ENCODE measurements around the gene TEDDM1. TPM values are rescaled to one million over a fixed set of nuclear protein-coding genes. Genes with fewer than 3 reads are reported as not detected.
"Not testable (repeated sequence)": the region's sequence is repeated elsewhere in the genome, so short reads cannot be mapped to it uniquely, and the experiment has no call there.

The TEDDM1 gene
- total RNA-seq, 5 donors from 2014 or later (not counting 1 experiment from before 2014, with no cell fraction given): not detected

GRCh38 chr1:182380199-182380598 is 20.3 kb downstream of the TEDDM1 start:
- Mint-ChIP-seq H3K27ac (no peak overlapping the region), H3K9me3 (no peaks in the 10 kb centered on the region), H3K27me3 (no peaks in the 10 kb centered on the region), H3K4me3 (no peak overlapping the region), H3K36me3 (peaks cover 20% of the 10 kb centered on the region), H3K4me1 (no peaks in the 10 kb centered on the region)
- ChIA-PET POLR2A (no interaction called here), CTCF (no interaction called here)
- H3K4me3 ChIP-seq (ENCODE audit: control insufficient read depth in 1 of 2, extremely low read depth in 1 of 2, low read length in 1 of 2): no peak overlapping the region
- H3K9me3 ChIP-seq: no peaks in the 10 kb centered on the region
- no peaks in the 10 kb centered on the region for H3K27me3 ChIP-seq (replicated peaks in 1 of 2; ENCODE audit: control insufficient read depth in 2 of 2, extremely low read depth in 1 of 2, insufficient read depth in 2 of 2, low read length in 1 of 2)
- peaks cover 0 to 9% of the 10 kb centered on the region in 2 donors for H3K36me3 ChIP-seq (ENCODE audit: control insufficient read depth in 2 of 2, extremely low read depth in 1 of 2, insufficient read depth in 1 of 2, low read length in 1 of 2)
- ATAC-seq (replicated peaks in 1 of 4) (no peak), DNase-seq (no peak)
- no peaks in the 10 kb centered on the region for H3K4me1 ChIP-seq (ENCODE audit: control insufficient read depth in 1 of 2, extremely low read depth in 1 of 2, insufficient read depth in 2 of 2, low read length in 2 of 2)
- WGBS (ENCODE audit: insufficient coverage): 88% methylated on average over 3 of the region's 4 CpGs
- no peak overlapping the region for H3K27ac ChIP-seq (ENCODE audit: low read length)

DNA sequence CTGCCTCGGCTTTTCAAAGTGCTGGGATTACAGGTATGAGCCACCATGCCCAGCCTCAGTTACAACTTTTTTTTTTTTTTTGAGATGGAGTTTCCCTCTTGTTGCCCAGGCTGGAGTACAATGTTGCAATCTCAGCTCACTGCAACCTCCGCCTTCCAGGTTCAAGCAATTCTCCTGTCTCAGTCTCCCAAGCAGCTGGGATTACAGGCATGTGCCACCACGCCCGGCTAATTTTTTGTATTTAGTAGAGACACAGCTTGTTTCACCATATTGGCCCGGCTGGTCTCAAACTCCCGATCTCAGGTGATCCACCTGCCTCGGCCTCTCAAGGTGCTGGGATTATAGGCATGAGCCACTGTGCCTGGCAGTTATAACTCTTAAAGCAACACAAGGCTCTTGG is 20.7 kb downstream of the TEDDM1 start:
- H3K27me3 ChIP-seq (replicated peaks in 1 of 2; ENCODE audit: control insufficient read depth in 2 of 2, extremely low read depth in 1 of 2, insufficient read depth in 2 of 2, low read length in 1 of 2); H3K9me3 Mint-ChIP-seq; DNase-seq; H3K36me3 ChIP-seq (ENCODE audit: control insufficient read depth in 2 of 2, extremely low read depth in 1 of 2, insufficient read depth in 1 of 2, low read length in 1 of 2); H3K4me3 Mint-ChIP-seq; H3K27ac ChIP-seq (ENCODE audit: low read length); H3K4me1 Mint-ChIP-seq; H3K27ac Mint-ChIP-seq; H3K9me3 ChIP-seq; H3K4me3 ChIP-seq (ENCODE audit: control insufficient read depth in 1 of 2, extremely low read depth in 1 of 2, low read length in 1 of 2); ATAC-seq (replicated peaks in 1 of 4); H3K27me3 Mint-ChIP-seq; H3K4me1 ChIP-seq (ENCODE audit: control insufficient read depth in 1 of 2, extremely low read depth in 1 of 2, insufficient read depth in 2 of 2, low read length in 2 of 2); POLR2A ChIA-PET: not testable (repeated sequence)
- H3K36me3 Mint-ChIP-seq: peaks cover 16% of the 10 kb centered on the region
- CTCF ChIA-PET: interaction anchor here (0.7 kb wide), 2 partner anchors 39 to 191 kb away, joined by 4 to 5 read pairs; no protein-coding TSS in a partner anchor
- WGBS (ENCODE audit: insufficient coverage): 100% methylated on average over 1 of the region's 7 CpGs

DNA sequence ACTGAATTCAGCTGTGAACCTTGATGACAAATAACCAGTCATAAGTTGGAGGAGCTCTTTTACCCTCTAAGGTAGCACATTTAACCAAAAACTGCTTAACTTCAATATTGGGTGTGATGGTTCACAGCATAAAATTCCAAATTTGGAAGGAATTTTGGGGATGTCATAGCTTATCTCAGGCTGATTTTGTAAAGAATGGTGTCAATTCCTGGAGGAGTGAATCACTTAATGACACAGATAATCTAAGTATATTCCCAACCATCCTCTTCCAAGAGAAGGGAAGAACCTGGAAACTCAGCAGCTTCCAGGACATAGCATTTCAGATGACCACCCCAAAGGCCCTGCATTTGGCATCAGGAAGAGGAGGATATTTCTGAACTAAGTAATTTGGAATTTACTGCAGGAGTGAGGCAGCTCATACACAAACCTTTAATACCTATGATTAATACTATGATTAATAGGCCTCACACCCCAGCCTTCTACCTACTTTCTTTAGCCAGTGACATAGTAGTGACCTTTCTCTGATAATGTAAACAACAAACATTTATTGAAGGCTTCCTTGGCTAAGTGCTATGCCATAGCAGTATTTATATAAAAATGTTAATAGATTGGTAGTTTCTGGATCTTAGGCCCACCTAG is 23.4 kb downstream of the TEDDM1 start:
- H3K27me3 ChIP-seq (replicated peaks in 1 of 2; ENCODE audit: control insufficient read depth in 2 of 2, extremely low read depth in 1 of 2, insufficient read depth in 2 of 2, low read length in 1 of 2): no peaks in the 10 kb centered on the region
- Mint-ChIP-seq H3K4me1 (no peaks in the 10 kb centered on the region), H3K27me3 (no peaks in the 10 kb centered on the region), H3K27ac (no peak overlapping the region), H3K9me3 (no peaks in the 10 kb centered on the region), H3K4me3 (no peak overlapping the region), H3K36me3 (peaks cover 5% of the 10 kb centered on the region)
- ATAC-seq (replicated peaks in 1 of 4): no peak
- no peak overlapping the region for H3K27ac ChIP-seq (ENCODE audit: low read length)
- ChIA-PET POLR2A (no interaction called here), CTCF (interaction anchor here in 1 of 2 donors (1.4 kb wide), 1 partner anchor 20 kb away, joined by 3 read pairs; no protein-coding TSS in a partner anchor)
- no peak overlapping the region for H3K4me3 ChIP-seq (ENCODE audit: control insufficient read depth in 1 of 2, extremely low read depth in 1 of 2, low read length in 1 of 2)
- H3K9me3 ChIP-seq: no peaks in the 10 kb centered on the region
- H3K36me3 ChIP-seq (ENCODE audit: control insufficient read depth in 2 of 2, extremely low read depth in 1 of 2, insufficient read depth in 1 of 2, low read length in 1 of 2): no peaks in the 10 kb centered on the region
- DNase-seq: no peak
- no peaks in the 10 kb centered on the region for H3K4me1 ChIP-seq (ENCODE audit: control insufficient read depth in 1 of 2, extremely low read depth in 1 of 2, insufficient read depth in 2 of 2, low read length in 2 of 2)

DNA sequence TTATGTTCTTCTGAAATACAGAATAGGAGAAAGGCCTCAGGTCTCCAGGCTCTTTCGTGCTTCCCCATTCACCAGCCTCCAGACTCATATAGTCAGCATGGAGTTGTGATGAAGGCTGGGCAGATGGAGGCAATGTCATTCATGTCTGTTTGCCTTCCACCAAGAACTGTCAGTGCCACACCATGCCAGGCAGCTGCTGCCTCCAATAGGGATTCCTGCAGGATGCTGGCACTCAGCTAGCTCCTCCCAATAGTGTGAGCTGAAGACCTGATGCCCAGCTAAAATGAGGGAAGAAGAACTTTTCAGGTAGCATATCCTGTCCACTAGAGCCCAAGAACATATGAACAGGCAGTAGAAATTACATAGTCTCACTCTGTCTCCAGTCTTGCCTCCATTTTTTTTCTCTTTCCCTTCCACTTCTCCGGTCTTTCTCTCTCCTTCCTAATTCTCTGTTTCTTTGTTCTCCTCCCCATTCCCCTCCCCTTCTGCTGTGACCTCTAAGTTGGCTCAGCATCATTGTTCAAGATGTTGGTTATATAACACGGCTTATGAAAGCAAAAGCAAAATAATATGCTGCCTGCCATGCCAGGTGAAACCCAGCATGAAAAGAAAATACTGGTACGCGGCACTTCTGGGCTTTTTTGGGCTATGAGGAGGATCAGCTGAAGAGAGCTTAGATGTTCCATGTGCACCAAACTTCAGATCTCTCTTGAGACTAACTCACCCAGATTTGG is 26.2 kb downstream of the TEDDM1 start:
- H3K27me3 ChIP-seq (replicated peaks in 1 of 2; ENCODE audit: control insufficient read depth in 2 of 2, extremely low read depth in 1 of 2, insufficient read depth in 2 of 2, low read length in 1 of 2): no peaks in the 10 kb centered on the region
- POLR2A ChIA-PET: interaction anchor here in 1 of 2 donors (0.7 kb wide), 1 partner anchor 15 kb away, joined by 8 read pairs; no protein-coding TSS in a partner anchor
- no peak for DNase-seq
- H3K27me3 Mint-ChIP-seq: no peaks in the 10 kb centered on the region
- H3K27ac ChIP-seq (ENCODE audit: low read length): no peak overlapping the region
- H3K4me3 ChIP-seq (ENCODE audit: control insufficient read depth in 1 of 2, extremely low read depth in 1 of 2, low read length in 1 of 2): no peak overlapping the region
- H3K4me1 ChIP-seq (ENCODE audit: control insufficient read depth in 1 of 2, extremely low read depth in 1 of 2, insufficient read depth in 2 of 2, low read length in 2 of 2): no peaks in the 10 kb centered on the region
- H3K9me3 ChIP-seq: no peaks in the 10 kb centered on the region
- H3K27ac Mint-ChIP-seq: no peak overlapping the region
- H3K4me1 Mint-ChIP-seq: no peaks in the 10 kb centered on the region
- H3K9me3 Mint-ChIP-seq: no peaks in the 10 kb centered on the region
- no peak for ATAC-seq (replicated peaks in 1 of 4)
- H3K4me3 Mint-ChIP-seq: no peak overlapping the region
- no peaks in the 10 kb centered on the region for H3K36me3 Mint-ChIP-seq
- H3K36me3 ChIP-seq (ENCODE audit: control insufficient read depth in 2 of 2, extremely low read depth in 1 of 2, insufficient read depth in 1 of 2, low read length in 1 of 2): no peaks in the 10 kb centered on the region
- CTCF ChIA-PET: interaction anchor here (0.6 to 0.7 kb wide), 2 partner anchors 139 to 1222 kb away, joined by 3 to 7 read pairs; no protein-coding TSS in a partner anchor
- WGBS (ENCODE audit: insufficient coverage): no CpG with 5 or more reads among the region's 5 CpGs

DNA sequence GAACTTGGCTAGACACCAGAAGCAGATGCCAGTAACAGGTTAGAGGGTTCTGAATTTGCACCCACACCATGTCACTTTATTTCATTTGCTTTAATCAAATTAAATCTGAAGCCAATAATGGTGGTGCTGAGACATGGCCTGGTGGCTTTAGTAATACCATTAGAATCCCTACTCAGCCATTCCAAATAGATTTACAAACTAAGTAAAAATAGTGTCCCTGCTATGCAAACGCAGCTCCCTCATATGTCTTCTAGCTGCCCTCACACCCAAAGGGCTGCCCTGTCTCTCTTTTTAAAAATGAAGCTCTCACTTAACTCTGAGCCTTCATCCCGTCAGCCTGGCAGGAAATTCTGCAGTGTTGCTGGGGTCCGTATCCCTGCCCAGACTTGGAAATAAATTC is 29.9 kb downstream of the TEDDM1 start:
- no peaks in the 10 kb centered on the region for H3K36me3 ChIP-seq (ENCODE audit: control insufficient read depth in 2 of 2, extremely low read depth in 1 of 2, insufficient read depth in 1 of 2, low read length in 1 of 2)
- CTCF ChIA-PET: no interaction called here

GRCh38 chr1:182368903-182369302 is 31.6 kb downstream of the TEDDM1 start:
- DNase-seq (no peak), ATAC-seq (replicated peaks in 1 of 4) (no peak)
- no peaks in the 10 kb centered on the region for H3K9me3 Mint-ChIP-seq
- Histone ChIP-seq H3K27me3 (replicated peaks in 1 of 2; ENCODE audit: control insufficient read depth in 2 of 2, extremely low read depth in 1 of 2, insufficient read depth in 2 of 2, low read length in 1 of 2) (no peaks in the 10 kb centered on the region), H3K4me3 (ENCODE audit: control insufficient read depth in 1 of 2, extremely low read depth in 1 of 2, low read length in 1 of 2) (no peak overlapping the region), H3K9me3 (no peaks in the 10 kb centered on the region), H3K36me3 (ENCODE audit: control insufficient read depth in 2 of 2, extremely low read depth in 1 of 2, insufficient read depth in 1 of 2, low read length in 1 of 2) (no peaks in the 10 kb centered on the region), H3K4me1 (ENCODE audit: control insufficient read depth in 1 of 2, extremely low read depth in 1 of 2, insufficient read depth in 2 of 2, low read length in 2 of 2) (no peaks in the 10 kb centered on the region), H3K27ac (ENCODE audit: low read length) (no peak overlapping the region)
- H3K27me3 Mint-ChIP-seq: peaks cover 3 to 5% of the 10 kb centered on the region in 2 donors
- ChIA-PET POLR2A (no interaction called here), CTCF (no interaction called here)
- no peaks in the 10 kb centered on the region for H3K4me1 Mint-ChIP-seq
- no peak overlapping the region for H3K27ac Mint-ChIP-seq
- WGBS (ENCODE audit: insufficient coverage): 68% methylated on average over 3 of the region's 4 CpGs
- no peak overlapping the region for H3K4me3 Mint-ChIP-seq
- H3K36me3 Mint-ChIP-seq: no peaks in the 10 kb centered on the region

More for the DNA sequence above, 29.9 kb downstream of the TEDDM1 start:
- Mint-ChIP-seq H3K4me1 (no peaks in the 10 kb centered on the region), H3K9me3 (no peaks in the 10 kb centered on the region), H3K4me3 (no peak overlapping the region), H3K27me3 (peaks cover 0 to 5% of the 10 kb centered on the region in 2 donors), H3K36me3 (no peaks in the 10 kb centered on the region), H3K27ac (no peak overlapping the region)
- Histone ChIP-seq H3K27me3 (replicated peaks in 1 of 2; ENCODE audit: control insufficient read depth in 2 of 2, extremely low read depth in 1 of 2, insufficient read depth in 2 of 2, low read length in 1 of 2) (no peaks in the 10 kb centered on the region), H3K4me1 (ENCODE audit: control insufficient read depth in 1 of 2, extremely low read depth in 1 of 2, insufficient read depth in 2 of 2, low read length in 2 of 2) (no peaks in the 10 kb centered on the region), H3K9me3 (no peaks in the 10 kb centered on the region), H3K27ac (ENCODE audit: low read length) (no peak overlapping the region), H3K4me3 (ENCODE audit: control insufficient read depth in 1 of 2, extremely low read depth in 1 of 2, low read length in 1 of 2) (no peak overlapping the region)
- WGBS (ENCODE audit: insufficient coverage): 83% methylated on average over 2 of the region's 3 CpGs
- ATAC-seq (replicated peaks in 1 of 4) (no peak), DNase-seq (no peak)
- POLR2A ChIA-PET: no interaction called here

Measured in T-cell (primary cell).